ENCODE results near the gene SURF6.
"Not testable (repeated sequence)": the region's sequence is repeated elsewhere in the genome, so short reads cannot be mapped to it uniquely, and the experiment has no call there.

The SURF6 gene

DNA sequence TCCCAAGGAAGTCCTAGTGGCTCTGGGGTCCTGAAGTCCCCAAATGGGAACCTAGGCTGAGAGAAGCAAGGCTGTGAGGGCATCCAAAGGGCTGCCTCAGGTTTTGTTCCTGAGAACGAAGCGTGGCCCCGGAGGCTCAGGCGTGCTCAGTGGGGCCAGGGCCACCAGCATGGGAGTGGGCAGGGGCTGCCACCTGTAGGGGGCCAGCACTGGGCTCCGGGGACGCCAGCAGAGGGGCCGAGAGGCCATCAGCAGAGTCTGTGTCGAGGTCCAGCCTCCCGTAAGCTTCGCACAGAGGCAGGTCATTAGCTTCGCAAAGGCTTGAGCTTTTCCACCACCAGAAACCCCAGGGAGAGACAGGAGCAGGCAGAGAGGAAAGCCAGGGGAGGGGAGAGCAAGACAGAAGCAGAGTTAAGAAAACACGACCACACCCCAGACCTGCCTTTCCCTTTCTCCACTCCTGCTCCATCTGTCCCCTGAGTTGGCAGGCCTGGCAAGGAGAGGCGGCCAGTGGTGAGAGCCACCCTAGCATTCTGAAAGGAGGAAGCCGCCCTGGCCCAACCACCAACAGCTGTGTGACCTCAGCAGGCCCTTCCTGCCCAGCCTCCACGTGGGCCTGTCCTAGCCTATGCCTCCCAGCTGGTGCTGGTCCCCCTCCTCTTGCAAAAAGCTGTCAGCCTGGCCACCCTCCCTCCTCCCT lies 5.5 kb upstream of the SURF6 start:
- Histone ChIP-seq H3K4me3 (no peak overlapping the region), H3K36me3 (ENCODE audit: insufficient read depth, low read length) (peaks cover 71% of the 10 kb centered on the region), H3K27ac (no peak overlapping the region), H3K9ac (ENCODE audit: insufficient read length) (no peak overlapping the region), H3K9me3 (ENCODE audit: low read depth, low read length) (no peaks in the 10 kb centered on the region)
- DNase-seq (ENCODE audit: low read depth, low spot score), result no peak
- TF ChIP-seq POLR2AphosphoS5 (IDR thresholded peaks at IDR 0.05; ENCODE audit: borderline replicate concordance, low read depth, low read length) (no peak), EZH2 (IDR thresholded peaks at IDR 0.05) (no peak), FOXP2 (optimal IDR thresholded peaks at IDR 0.05; ENCODE audit: control extremely low read depth, extremely low read length, insufficient read depth) (no peak)

DNA sequence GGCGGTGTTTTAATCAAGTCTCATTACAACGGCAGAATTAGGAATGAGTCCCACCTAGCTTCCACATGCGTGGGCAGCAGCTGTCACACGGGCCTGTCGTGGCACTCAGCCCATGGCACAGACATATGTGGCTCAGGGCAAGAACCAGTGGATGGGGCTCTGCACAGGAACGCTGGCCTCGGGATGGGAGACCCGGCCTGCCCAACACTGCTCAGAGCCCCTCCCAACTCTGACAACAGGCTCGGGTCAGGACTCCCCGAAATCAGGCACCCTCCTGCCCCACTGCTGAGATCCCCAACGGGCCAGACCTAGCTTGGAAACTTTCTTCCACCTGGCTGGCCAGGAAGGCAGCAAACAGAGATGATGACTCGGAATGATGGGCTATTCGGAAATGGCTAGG lies 4.9 kb upstream of the SURF6 start:
- Histone ChIP-seq H3K27ac (no peak overlapping the region), H3K9ac (ENCODE audit: insufficient read length) (no peak overlapping the region), H3K36me3 (ENCODE audit: insufficient read depth, low read length) (peaks cover 65% of the 10 kb centered on the region), H3K4me3 (no peak overlapping the region), H3K9me3 (ENCODE audit: low read depth, low read length) (no peaks in the 10 kb centered on the region)
- TF ChIP-seq POLR2AphosphoS5 (IDR thresholded peaks at IDR 0.05; ENCODE audit: borderline replicate concordance, low read depth, low read length) (no peak; the same call in 1 of the 2 replicates), FOXP2 (optimal IDR thresholded peaks at IDR 0.05; ENCODE audit: control extremely low read depth, extremely low read length, insufficient read depth) (no peak), EZH2 (IDR thresholded peaks at IDR 0.05) (no peak)
- no peak for DNase-seq (ENCODE audit: low read depth, low spot score)

DNA sequence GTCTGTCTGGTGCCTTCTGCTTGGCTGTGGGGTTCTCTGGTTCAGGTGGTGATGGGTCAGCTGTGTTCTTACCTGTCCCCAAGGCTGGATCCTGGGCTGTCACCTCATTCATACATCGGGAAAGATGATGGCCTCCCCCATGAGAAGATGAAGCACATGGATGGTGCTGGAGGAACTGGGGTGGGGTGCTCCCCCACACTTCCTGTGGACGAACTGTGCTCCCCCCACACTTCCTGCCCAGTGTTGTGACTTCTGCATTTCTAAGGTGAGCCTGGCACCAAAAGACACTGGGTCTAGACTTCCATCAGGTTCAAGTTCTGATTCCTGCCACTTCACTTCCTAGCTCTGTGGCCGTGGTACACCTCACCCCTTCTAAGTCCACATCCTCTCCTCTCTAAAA lies 4.3 kb upstream of the SURF6 start:
- DNase-seq (ENCODE audit: low read depth, low spot score), result no peak
- H3K27ac ChIP-seq, result no peak overlapping the region
- H3K4me3 ChIP-seq, result no peak overlapping the region
- H3K9ac ChIP-seq (ENCODE audit: insufficient read length), result no peak overlapping the region
- peaks cover 59% of the 10 kb centered on the region for H3K36me3 ChIP-seq (ENCODE audit: insufficient read depth, low read length)
- H3K9me3 ChIP-seq (ENCODE audit: low read depth, low read length), result no peaks in the 10 kb centered on the region
- TF ChIP-seq FOXP2 (optimal IDR thresholded peaks at IDR 0.05; ENCODE audit: control extremely low read depth, extremely low read length, insufficient read depth), result no peak
- TF ChIP-seq EZH2 (IDR thresholded peaks at IDR 0.05), result no peak
- TF ChIP-seq POLR2AphosphoS5 (IDR thresholded peaks at IDR 0.05; ENCODE audit: borderline replicate concordance, low read depth, low read length), result no peak

DNA sequence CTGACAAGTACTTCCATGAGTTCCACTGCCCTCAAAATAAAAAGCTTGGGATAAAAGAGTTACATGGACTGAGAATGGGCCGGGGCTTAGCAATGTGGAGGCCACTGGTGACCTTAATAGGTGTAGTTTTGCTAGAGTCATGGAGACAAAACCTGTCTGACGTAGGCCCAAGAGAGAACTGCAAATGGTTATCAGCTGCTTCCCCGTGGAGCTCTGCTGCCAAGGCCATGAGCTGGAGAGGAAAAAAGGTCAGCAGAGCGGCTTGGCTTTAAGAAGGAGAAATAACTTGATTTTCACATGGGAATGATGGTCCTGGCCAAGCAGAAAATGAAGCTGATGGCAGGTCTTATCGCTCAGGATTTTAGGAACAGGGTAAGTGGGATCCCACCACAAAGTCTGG lies 3.7 kb upstream of the SURF6 start:
- no peak for DNase-seq (ENCODE audit: low read depth, low spot score)
- no peaks in the 10 kb centered on the region for H3K9me3 ChIP-seq (ENCODE audit: low read depth, low read length)
- H3K27ac ChIP-seq, result peak overlapping the region; percentile 22; the same call in 1 of the 2 replicates
- no peak overlapping the region for H3K4me3 ChIP-seq
- H3K36me3 ChIP-seq (ENCODE audit: insufficient read depth, low read length), result peaks cover 56% of the 10 kb centered on the region
- no peak overlapping the region for H3K9ac ChIP-seq (ENCODE audit: insufficient read length)
- TF ChIP-seq FOXP2 (optimal IDR thresholded peaks at IDR 0.05; ENCODE audit: control extremely low read depth, extremely low read length, insufficient read depth), result no peak
- TF ChIP-seq POLR2AphosphoS5 (IDR thresholded peaks at IDR 0.05; ENCODE audit: borderline replicate concordance, low read depth, low read length), result no peak
- no peak for TF ChIP-seq EZH2 (IDR thresholded peaks at IDR 0.05)

DNA sequence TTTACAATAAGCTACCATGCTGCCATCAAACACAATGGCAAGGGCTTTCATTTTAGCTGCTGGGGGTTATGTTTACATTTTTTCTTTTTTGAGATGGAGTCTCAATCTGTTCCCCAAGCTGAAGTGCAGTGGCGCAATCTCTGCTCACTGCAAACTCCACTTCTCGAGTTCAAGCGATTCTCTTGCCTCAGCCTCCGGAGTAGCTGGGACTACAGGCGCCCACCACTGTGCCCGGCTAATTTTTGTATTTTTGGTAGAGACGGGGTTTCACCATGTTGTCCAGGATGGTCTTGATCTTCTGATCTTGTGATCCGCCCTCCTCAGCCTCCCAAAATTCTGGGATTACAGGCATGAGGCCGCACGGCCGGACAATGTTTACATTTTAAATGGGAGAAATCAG lies 1.1 kb downstream of the SURF6 start:
- H3K9me3 ChIP-seq (ENCODE audit: low read depth, low read length); H3K27ac ChIP-seq; DNase-seq (ENCODE audit: low read depth, low spot score): not testable (repeated sequence)
- Histone ChIP-seq H3K36me3 (ENCODE audit: insufficient read depth, low read length) (peaks cover 50% of the 10 kb centered on the region), H3K9ac (ENCODE audit: insufficient read length) (peak overlapping the region; percentile 87), H3K4me3 (peak overlapping the region; percentile 86)

DNA sequence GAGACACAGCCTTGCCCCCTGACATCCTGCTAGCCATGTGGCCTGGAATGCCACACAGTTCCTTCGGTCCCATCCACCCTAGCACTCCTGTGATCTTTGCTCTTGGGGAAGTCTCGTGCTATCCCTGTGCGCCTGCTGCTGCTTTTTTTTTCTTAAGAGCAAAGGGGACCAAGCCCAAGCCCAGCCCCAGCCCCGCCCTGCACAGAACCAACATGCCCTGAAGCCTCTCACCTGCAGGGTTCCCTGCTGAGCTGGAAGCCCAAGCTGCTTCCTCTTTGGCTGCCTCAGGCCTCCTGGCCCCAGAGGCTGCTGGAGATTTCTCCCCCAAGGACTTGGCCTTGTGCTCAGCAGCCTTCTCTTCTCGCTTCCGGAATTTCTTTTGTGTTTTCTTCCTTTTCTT lies 1.8 kb downstream of the SURF6 start:
- Histone ChIP-seq H3K36me3 (ENCODE audit: insufficient read depth, low read length) (peaks cover 45% of the 10 kb centered on the region), H3K4me3 (no peak overlapping the region), H3K9ac (ENCODE audit: insufficient read length) (no peak overlapping the region), H3K27ac (no peak overlapping the region), H3K9me3 (ENCODE audit: low read depth, low read length) (no peaks in the 10 kb centered on the region)
- no peak for DNase-seq (ENCODE audit: low read depth, low spot score)
- TF ChIP-seq POLR2AphosphoS5 (IDR thresholded peaks at IDR 0.05; ENCODE audit: borderline replicate concordance, low read depth, low read length) (no peak), FOXP2 (optimal IDR thresholded peaks at IDR 0.05; ENCODE audit: control extremely low read depth, extremely low read length, insufficient read depth) (no peak), EZH2 (IDR thresholded peaks at IDR 0.05) (no peak)

DNA sequence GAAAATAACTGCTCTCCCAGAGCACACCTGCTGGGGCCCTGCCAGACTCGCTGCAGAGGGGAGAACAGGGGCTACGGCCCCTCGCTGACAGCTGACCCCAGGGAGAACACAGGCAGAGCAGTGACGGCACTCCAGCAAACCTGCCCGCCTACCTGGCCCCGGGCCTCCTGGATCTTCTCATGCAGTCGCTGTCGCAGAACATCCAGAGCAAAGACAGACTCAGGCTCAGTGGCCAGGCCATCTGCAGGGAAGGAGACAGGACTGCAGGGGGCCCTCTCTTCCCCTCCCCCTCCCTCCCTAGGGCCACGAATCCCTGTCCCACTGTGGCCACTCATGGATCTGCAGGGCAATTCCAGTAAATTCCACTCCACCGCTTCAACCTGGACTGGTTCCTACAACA lies 2.4 kb downstream of the SURF6 start:
- Histone ChIP-seq H3K9me3 (ENCODE audit: low read depth, low read length) (no peaks in the 10 kb centered on the region), H3K27ac (no peak overlapping the region), H3K4me3 (no peak overlapping the region), H3K9ac (ENCODE audit: insufficient read length) (no peak overlapping the region), H3K36me3 (ENCODE audit: insufficient read depth, low read length) (peaks cover 45% of the 10 kb centered on the region)
- no peak for TF ChIP-seq FOXP2 (optimal IDR thresholded peaks at IDR 0.05; ENCODE audit: control extremely low read depth, extremely low read length, insufficient read depth)
- no peak for TF ChIP-seq POLR2AphosphoS5 (IDR thresholded peaks at IDR 0.05; ENCODE audit: borderline replicate concordance, low read depth, low read length)
- TF ChIP-seq EZH2 (IDR thresholded peaks at IDR 0.05), result no peak
- no peak for DNase-seq (ENCODE audit: low read depth, low spot score)

DNA sequence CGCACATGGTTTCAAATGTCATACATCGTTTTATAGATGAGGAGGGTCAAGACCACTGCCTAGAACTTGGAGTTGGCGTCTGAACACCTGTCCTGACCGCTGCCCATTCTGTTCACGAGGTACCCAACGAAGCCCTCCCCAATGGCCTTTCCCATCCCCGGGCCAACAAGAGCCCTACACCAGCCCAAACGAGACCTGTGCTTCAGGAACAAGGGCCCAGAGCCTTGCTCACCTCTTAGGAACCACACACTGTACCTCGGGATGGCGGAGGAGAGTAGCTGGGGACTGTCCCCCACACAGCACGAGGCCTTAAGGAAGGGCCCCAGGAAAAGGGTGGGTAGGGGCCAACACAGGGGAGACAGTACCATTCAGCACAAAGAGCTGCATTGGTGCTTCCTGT lies 3.0 kb downstream of the SURF6 start:
- no peak overlapping the region for H3K4me3 ChIP-seq
- DNase-seq (ENCODE audit: low read depth, low spot score), result no peak
- no peaks in the 10 kb centered on the region for H3K9me3 ChIP-seq (ENCODE audit: low read depth, low read length)
- peaks cover 45% of the 10 kb centered on the region for H3K36me3 ChIP-seq (ENCODE audit: insufficient read depth, low read length)
- H3K27ac ChIP-seq, result no peak overlapping the region
- H3K9ac ChIP-seq (ENCODE audit: insufficient read length), result no peak overlapping the region
- TF ChIP-seq POLR2AphosphoS5 (IDR thresholded peaks at IDR 0.05; ENCODE audit: borderline replicate concordance, low read depth, low read length) (no peak), FOXP2 (optimal IDR thresholded peaks at IDR 0.05; ENCODE audit: control extremely low read depth, extremely low read length, insufficient read depth) (no peak), EZH2 (IDR thresholded peaks at IDR 0.05) (no peak)

DNA sequence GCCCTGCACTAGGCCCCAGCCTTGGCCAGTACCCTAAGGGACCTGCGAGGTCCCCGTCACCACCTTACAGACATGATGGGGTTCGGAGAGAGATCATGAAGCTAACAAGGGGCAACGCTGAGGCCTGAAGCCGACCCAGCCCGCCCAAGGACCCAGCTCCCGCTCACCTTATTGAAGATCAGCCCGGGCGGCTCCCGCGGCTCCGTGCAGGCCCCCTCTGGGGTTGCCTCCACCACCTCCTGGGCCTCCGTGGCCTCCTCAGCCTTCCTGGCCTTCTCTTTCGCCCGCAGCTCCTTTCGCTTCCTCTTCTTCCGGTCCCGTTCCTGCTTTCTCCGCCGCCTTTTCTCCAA lies 3.6 kb downstream of the SURF6 start:
- H3K9ac ChIP-seq (ENCODE audit: insufficient read length), result no peak overlapping the region
- no peak overlapping the region for H3K4me3 ChIP-seq
- no peaks in the 10 kb centered on the region for H3K9me3 ChIP-seq (ENCODE audit: low read depth, low read length)
- H3K27ac ChIP-seq, result no peak overlapping the region
- DNase-seq (ENCODE audit: low read depth, low spot score), result no peak
- no peak for TF ChIP-seq FOXP2 (optimal IDR thresholded peaks at IDR 0.05; ENCODE audit: control extremely low read depth, extremely low read length, insufficient read depth)
- no peak for TF ChIP-seq POLR2AphosphoS5 (IDR thresholded peaks at IDR 0.05; ENCODE audit: borderline replicate concordance, low read depth, low read length)
- no peak for TF ChIP-seq EZH2 (IDR thresholded peaks at IDR 0.05)
- H3K36me3 ChIP-seq (ENCODE audit: insufficient read depth, low read length), result peaks cover 45% of the 10 kb centered on the region
